ENCODE results near the gene EPHA8.

- TF ChIP-seq POLR2A (IDR thresholded peaks at IDR 0.05) (no peak), CTCF (IDR thresholded peaks at IDR 0.05) (no peak)
Measured at GRCh38 chr1:22530715-22531114, 32.6 kb upstream of the EPHA8 start.

All from testis (tissue), 2 donors.